ENCODE data around the gene CIITA.

The CIITA gene

DNA sequence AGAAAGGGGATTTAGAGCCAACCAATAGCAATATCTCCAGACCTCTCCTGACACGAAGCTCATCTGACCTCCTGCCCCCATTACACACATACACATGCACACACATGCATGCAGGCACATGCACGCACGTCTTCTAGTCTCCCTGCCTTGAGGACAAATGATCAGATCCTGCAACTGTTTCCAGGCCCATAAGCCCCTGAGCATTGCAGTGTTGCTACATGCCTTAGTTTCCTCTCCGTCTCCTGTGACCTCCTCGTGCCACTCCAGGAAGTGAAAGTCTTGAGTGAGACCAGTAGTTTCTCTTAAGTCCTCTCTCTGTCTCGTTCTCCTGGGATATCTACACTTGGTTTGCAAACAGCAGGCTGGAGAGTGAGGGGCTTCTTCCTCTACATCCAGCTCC is 8.2 kb downstream of the CIITA start:
- H3K4me1 ChIP-seq (ENCODE audit: insufficient read depth, low read length): no peaks in the 10 kb centered on the region; the same call in 1 of the 2 replicates
- no peak overlapping the region for H3K27ac ChIP-seq (ENCODE audit: low read length)
- H3K4me3 ChIP-seq (ENCODE audit: low read length): no peak overlapping the region
- H3K9ac ChIP-seq (ENCODE audit: low read depth, low read length): no peak overlapping the region
- H3K36me3 ChIP-seq (ENCODE audit: insufficient read depth, low read depth, low read length): no peaks in the 10 kb centered on the region
- H3K27me3 ChIP-seq (ENCODE audit: insufficient read depth, low read length): peaks cover 22% of the 10 kb centered on the region
- H3K9me3 ChIP-seq (ENCODE audit: insufficient read depth, low read depth, low read length): no peaks in the 10 kb centered on the region

DNA sequence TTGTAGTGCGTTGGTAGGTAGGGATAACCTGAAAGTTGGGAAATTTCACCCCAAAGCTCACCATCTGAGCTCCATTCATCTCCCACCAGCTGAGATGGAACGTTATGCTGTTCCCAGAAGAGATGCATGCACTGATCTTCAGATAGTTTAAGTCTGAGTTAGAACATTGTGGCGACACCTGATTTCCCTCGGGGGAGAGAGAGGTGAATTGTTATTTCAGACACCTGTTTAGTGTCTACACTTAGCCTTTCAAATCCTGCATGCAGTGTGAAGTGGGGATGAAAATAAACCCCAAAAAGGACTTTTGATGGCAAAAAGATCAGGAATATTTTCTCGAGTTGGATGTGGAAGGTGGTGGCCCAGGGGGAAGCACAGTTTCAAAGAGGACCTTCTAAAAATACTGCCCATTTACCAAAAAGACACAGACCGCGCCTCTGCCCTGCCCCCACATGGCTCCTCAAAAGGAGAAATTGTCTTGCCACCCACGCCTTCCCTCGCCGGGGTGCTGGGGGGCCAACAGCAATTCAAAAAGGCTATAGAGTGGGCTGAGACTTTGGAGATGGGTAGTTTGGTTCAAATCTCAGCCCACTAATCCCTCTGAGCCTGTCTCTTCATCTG is 11.4 kb downstream of the CIITA start:
- no peaks in the 10 kb centered on the region; the same call in 1 of the 2 replicates for H3K4me1 ChIP-seq (ENCODE audit: insufficient read depth, low read length)
- peaks cover 9% of the 10 kb centered on the region; the same call in 1 of the 2 replicates for H3K27me3 ChIP-seq (ENCODE audit: insufficient read depth, low read length)
- no peak overlapping the region for H3K27ac ChIP-seq (ENCODE audit: low read length)
- no peak overlapping the region for H3K4me3 ChIP-seq (ENCODE audit: low read length)
- H3K9ac ChIP-seq (ENCODE audit: low read depth, low read length): no peak overlapping the region
- no peaks in the 10 kb centered on the region for H3K9me3 ChIP-seq (ENCODE audit: insufficient read depth, low read depth, low read length)
- H3K36me3 ChIP-seq (ENCODE audit: insufficient read depth, low read depth, low read length): no peaks in the 10 kb centered on the region

DNA sequence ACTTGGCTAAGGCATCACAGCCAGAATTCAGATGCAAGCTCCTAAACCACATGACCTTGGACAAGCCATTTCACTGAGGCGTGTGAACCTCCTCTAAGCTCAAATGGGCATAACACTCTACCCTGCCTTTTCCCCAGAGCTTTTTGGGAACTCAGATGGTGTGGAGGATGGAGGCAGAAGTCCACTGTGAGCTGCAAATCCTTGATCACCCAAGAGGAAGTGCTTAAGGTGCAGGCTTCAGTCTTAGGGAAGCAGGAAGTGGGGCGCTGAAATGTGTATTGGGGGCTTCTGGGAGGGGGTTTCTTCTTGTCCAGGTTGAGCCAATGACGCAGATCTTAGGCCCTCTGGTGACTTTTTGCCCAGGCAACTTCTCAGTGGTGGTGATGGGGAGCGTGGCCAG is 12.9 kb downstream of the CIITA start:
- H3K4me3 ChIP-seq (ENCODE audit: low read length): no peak overlapping the region

DNA sequence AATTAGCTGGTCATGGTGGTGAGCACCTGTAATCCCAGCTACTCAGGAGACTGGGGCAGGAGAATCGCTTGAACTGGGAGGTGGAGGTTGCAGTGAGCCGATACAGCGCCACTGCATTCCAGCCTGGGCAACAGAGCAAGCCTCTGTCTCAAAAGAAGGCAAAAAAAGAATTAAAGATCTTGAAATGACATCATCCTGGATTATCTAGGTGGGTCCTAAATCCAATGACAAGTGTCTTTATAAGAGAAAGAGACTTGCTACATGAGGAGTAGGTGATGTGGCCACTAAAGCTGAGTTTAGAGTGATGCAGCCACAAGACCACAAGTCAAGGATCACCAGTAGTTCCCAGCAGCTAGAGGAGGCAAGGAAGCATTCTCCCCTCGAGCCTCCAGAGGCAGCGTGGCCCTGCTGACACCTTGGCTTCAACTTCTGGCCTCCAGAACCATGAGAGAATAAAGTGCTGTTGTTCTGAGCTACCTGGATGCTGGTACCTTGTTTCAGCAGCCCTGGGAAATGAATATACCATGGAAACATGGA is 15.8 kb downstream of the CIITA start:
- H3K27ac ChIP-seq (ENCODE audit: low read length): no peak overlapping the region
- no peak overlapping the region for H3K4me3 ChIP-seq (ENCODE audit: low read length)
- no peaks in the 10 kb centered on the region for H3K36me3 ChIP-seq (ENCODE audit: insufficient read depth, low read depth, low read length)
- peaks cover 13% of the 10 kb centered on the region for H3K27me3 ChIP-seq (ENCODE audit: insufficient read depth, low read length)
- no peak overlapping the region for H3K9ac ChIP-seq (ENCODE audit: low read depth, low read length)
- H3K9me3 ChIP-seq (ENCODE audit: insufficient read depth, low read depth, low read length): no peaks in the 10 kb centered on the region
- H3K4me1 ChIP-seq (ENCODE audit: insufficient read depth, low read length): no peaks in the 10 kb centered on the region

More for the DNA sequence above, 12.9 kb downstream of the CIITA start:
- Histone ChIP-seq H3K4me1 (ENCODE audit: insufficient read depth, low read length) (no peaks in the 10 kb centered on the region; the same call in 1 of the 2 replicates), H3K9me3 (ENCODE audit: insufficient read depth, low read depth, low read length) (no peaks in the 10 kb centered on the region), H3K27ac (ENCODE audit: low read length) (no peak overlapping the region), H3K9ac (ENCODE audit: low read depth, low read length) (no peak overlapping the region), H3K36me3 (ENCODE audit: insufficient read depth, low read depth, low read length) (no peaks in the 10 kb centered on the region), H3K27me3 (ENCODE audit: insufficient read depth, low read length) (peaks cover 4% of the 10 kb centered on the region; the same call in 1 of the 2 replicates)

DNA sequence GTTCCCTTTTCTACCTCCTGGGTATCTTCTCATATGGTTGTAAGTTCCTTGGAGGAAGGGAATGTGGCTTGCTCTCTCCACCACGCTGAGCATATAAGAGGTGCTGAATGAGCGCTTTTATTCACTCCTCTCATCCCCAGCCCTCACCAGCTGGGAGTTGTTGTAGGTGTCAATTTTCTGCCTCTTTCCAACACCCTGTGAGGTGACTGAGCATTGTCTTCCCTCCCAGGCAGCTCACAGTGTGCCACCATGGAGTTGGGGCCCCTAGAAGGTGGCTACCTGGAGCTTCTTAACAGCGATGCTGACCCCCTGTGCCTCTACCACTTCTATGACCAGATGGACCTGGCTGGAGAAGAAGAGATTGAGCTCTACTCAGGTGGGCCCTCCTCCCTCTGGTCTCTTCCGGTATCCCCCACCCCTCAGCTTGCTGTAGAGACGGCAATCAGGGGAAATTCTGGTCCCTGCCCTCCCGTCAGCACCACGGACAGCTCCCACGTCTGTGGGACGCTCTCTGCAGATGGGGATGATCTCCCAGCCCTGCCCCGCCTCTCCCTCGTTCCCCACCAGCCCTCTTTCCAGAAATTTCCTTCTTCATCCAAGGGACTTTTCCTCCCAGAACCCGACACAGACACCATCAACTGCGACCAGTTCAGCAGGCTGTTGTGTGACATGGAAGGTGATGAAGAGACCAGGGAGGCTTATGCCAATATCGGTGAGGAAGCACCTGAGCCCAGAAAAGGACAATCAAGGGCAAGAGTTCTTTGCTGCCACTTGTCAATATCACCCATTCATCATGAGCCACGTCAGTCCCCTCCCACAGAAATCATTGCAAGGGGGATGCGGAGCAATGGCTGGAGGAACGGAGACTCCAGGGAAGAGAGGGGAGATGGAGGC is 18.3 kb downstream of the CIITA start:
- H3K4me1 ChIP-seq (ENCODE audit: insufficient read depth, low read length): no peaks in the 10 kb centered on the region
- no peaks in the 10 kb centered on the region for H3K9me3 ChIP-seq (ENCODE audit: insufficient read depth, low read depth, low read length)
- H3K27me3 ChIP-seq (ENCODE audit: insufficient read depth, low read length): peaks cover 13% of the 10 kb centered on the region
- no peak overlapping the region for H3K27ac ChIP-seq (ENCODE audit: low read length)
- H3K36me3 ChIP-seq (ENCODE audit: insufficient read depth, low read depth, low read length): no peaks in the 10 kb centered on the region
- H3K4me3 ChIP-seq (ENCODE audit: low read length): no peak overlapping the region
- H3K9ac ChIP-seq (ENCODE audit: low read depth, low read length): no peak overlapping the region

DNA sequence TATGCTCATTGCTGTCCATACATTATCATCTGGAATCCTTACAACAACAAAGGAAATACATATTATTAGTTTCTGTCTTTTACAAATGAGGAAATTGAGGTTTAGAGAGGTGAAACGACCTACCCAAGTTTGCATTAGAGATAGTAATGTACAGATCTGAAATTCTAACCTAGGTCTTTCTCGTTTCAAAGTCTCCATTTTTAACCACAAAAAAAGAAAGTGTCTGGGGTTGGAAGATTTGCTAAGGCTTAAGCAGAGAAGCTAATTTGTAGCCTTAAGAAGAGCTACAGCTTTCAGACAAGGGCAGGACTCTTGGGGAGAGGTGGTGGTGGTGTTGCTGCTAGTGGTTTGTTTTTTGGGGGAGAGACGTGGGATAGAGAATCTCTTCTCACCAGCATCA is 19.2 kb downstream of the CIITA start:
- no peaks in the 10 kb centered on the region for H3K36me3 ChIP-seq (ENCODE audit: insufficient read depth, low read depth, low read length)
- no peaks in the 10 kb centered on the region for H3K4me1 ChIP-seq (ENCODE audit: insufficient read depth, low read length)
- peaks cover 13% of the 10 kb centered on the region for H3K27me3 ChIP-seq (ENCODE audit: insufficient read depth, low read length)
- no peak overlapping the region for H3K9ac ChIP-seq (ENCODE audit: low read depth, low read length)
- H3K27ac ChIP-seq (ENCODE audit: low read length): no peak overlapping the region
- no peak overlapping the region for H3K4me3 ChIP-seq (ENCODE audit: low read length)
- no peaks in the 10 kb centered on the region for H3K9me3 ChIP-seq (ENCODE audit: insufficient read depth, low read depth, low read length)

DNA sequence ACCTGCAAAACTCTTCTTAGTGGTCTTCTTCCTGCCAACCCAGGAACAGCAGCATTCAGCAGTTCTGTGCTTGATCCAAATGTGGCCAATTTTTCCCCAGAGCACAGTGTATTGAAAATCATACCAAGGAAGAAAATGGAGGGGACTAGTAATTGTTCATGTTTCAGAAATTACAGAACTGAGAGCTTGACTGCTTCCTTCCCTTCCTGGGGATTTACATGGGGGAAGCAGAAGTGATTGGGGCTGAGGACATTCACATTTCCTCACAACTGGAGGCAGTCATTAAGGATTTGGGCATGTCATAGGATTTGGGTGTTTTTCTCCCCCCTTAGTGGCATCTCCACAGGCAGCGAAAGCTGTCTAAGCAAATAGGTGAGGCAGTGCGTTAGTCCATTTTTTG is 19.7 kb downstream of the CIITA start:
- no peak overlapping the region for H3K27ac ChIP-seq (ENCODE audit: low read length)
- no peaks in the 10 kb centered on the region for H3K36me3 ChIP-seq (ENCODE audit: insufficient read depth, low read depth, low read length)

DNA sequence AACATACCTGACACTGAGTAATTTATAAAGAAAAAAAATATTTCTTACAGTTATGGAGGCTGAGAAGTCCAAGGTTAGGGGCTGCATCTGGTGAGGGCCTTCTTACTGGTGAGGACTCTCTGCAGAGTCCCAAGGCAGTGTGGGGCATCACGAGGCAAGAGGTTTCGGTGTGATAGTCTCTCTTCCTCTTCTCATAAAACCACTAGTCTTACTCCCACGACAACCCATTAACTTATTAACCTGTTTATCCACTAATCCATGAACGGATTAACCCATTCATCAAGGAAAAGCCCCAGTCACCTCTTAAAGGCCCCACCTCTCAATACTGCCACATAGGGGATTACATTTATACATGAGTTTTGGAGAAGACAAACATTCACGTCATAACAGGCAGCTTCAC is 20.1 kb downstream of the CIITA start:
- Histone ChIP-seq H3K36me3 (ENCODE audit: insufficient read depth, low read depth, low read length) (no peaks in the 10 kb centered on the region), H3K27ac (ENCODE audit: low read length) (no peak overlapping the region), H3K9me3 (ENCODE audit: insufficient read depth, low read depth, low read length) (no peaks in the 10 kb centered on the region), H3K27me3 (ENCODE audit: insufficient read depth, low read length) (peaks cover 13% of the 10 kb centered on the region), H3K9ac (ENCODE audit: low read depth, low read length) (no peak overlapping the region), H3K4me1 (ENCODE audit: insufficient read depth, low read length) (no peaks in the 10 kb centered on the region), H3K4me3 (ENCODE audit: low read length) (no peak overlapping the region)

More for the DNA sequence above, 19.7 kb downstream of the CIITA start:
- Histone ChIP-seq H3K27me3 (ENCODE audit: insufficient read depth, low read length) (peaks cover 13% of the 10 kb centered on the region), H3K4me3 (ENCODE audit: low read length) (no peak overlapping the region), H3K9me3 (ENCODE audit: insufficient read depth, low read depth, low read length) (no peaks in the 10 kb centered on the region), H3K4me1 (ENCODE audit: insufficient read depth, low read length) (no peaks in the 10 kb centered on the region), H3K9ac (ENCODE audit: low read depth, low read length) (no peak overlapping the region)

DNA sequence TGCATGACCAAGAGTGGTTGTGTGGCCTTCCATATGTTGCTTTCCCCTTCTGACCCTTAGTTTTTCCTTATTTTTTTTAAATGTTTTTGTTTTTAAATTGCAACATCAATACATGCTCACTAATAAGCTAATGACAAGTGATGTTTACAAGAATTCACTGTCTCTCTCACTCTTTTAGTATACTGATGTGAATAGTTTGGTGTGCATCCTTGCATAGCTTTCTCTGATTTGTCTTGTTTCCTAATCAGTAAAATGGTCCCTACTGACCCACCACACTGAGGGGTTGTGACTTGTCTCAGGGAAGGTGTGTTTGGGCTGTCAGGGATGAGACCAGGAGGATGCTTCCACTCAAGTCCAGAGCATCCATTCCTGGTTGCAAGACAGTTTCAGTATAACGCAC is 26.0 kb downstream of the CIITA start:
- Histone ChIP-seq H3K27ac (ENCODE audit: low read length) (no peak overlapping the region), H3K9ac (ENCODE audit: low read depth, low read length) (no peak overlapping the region), H3K4me3 (ENCODE audit: low read length) (no peak overlapping the region), H3K9me3 (ENCODE audit: insufficient read depth, low read depth, low read length) (peaks cover 3% of the 10 kb centered on the region; the same call in 1 of the 2 replicates), H3K4me1 (ENCODE audit: insufficient read depth, low read length) (no peaks in the 10 kb centered on the region), H3K36me3 (ENCODE audit: insufficient read depth, low read depth, low read length) (no peaks in the 10 kb centered on the region), H3K27me3 (ENCODE audit: insufficient read depth, low read length) (no peaks in the 10 kb centered on the region)

DNA sequence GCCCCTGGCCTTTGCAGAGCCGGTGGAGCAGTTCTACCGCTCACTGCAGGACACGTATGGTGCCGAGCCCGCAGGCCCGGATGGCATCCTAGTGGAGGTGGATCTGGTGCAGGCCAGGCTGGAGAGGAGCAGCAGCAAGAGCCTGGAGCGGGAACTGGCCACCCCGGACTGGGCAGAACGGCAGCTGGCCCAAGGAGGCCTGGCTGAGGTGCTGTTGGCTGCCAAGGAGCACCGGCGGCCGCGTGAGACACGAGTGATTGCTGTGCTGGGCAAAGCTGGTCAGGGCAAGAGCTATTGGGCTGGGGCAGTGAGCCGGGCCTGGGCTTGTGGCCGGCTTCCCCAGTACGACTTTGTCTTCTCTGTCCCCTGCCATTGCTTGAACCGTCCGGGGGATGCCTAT is 29.5 kb downstream of the CIITA start:
- Histone ChIP-seq H3K4me1 (ENCODE audit: insufficient read depth, low read length) (no peaks in the 10 kb centered on the region), H3K27ac (ENCODE audit: low read length) (no peak overlapping the region), H3K4me3 (ENCODE audit: low read length) (no peak overlapping the region), H3K27me3 (ENCODE audit: insufficient read depth, low read length) (no peaks in the 10 kb centered on the region), H3K36me3 (ENCODE audit: insufficient read depth, low read depth, low read length) (no peaks in the 10 kb centered on the region), H3K9me3 (ENCODE audit: insufficient read depth, low read depth, low read length) (peaks cover 3% of the 10 kb centered on the region; the same call in 1 of the 2 replicates), H3K9ac (ENCODE audit: low read depth, low read length) (no peak overlapping the region)

DNA sequence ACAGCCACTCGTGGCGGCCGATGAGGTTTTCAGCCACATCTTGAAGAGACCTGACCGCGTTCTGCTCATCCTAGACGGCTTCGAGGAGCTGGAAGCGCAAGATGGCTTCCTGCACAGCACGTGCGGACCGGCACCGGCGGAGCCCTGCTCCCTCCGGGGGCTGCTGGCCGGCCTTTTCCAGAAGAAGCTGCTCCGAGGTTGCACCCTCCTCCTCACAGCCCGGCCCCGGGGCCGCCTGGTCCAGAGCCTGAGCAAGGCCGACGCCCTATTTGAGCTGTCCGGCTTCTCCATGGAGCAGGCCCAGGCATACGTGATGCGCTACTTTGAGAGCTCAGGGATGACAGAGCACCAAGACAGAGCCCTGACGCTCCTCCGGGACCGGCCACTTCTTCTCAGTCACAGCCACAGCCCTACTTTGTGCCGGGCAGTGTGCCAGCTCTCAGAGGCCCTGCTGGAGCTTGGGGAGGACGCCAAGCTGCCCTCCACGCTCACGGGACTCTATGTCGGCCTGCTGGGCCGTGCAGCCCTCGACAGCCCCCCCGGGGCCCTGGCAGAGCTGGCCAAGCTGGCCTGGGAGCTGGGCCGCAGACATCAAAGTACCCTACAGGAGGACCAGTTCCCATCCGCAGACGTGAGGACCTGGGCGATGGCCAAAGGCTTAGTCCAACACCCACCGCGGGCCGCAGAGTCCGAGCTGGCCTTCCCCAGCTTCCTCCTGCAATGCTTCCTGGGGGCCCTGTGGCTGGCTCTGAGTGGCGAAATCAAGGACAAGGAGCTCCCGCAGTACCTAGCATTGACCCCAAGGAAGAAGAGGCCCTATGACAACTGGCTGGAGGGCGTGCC is 30.1 kb downstream of the CIITA start:
- Histone ChIP-seq H3K27ac (ENCODE audit: low read length) (no peak overlapping the region), H3K4me3 (ENCODE audit: low read length) (no peak overlapping the region), H3K4me1 (ENCODE audit: insufficient read depth, low read length) (no peaks in the 10 kb centered on the region), H3K27me3 (ENCODE audit: insufficient read depth, low read length) (no peaks in the 10 kb centered on the region), H3K9ac (ENCODE audit: low read depth, low read length) (no peak overlapping the region), H3K9me3 (ENCODE audit: insufficient read depth, low read depth, low read length) (peaks cover 3% of the 10 kb centered on the region; the same call in 1 of the 2 replicates), H3K36me3 (ENCODE audit: insufficient read depth, low read depth, low read length) (no peaks in the 10 kb centered on the region)
